Endothelial cell (in vitro differentiated cells): ENCODE measurements around the gene CUL5. TPM values are rescaled to one million over a fixed set of nuclear protein-coding genes. Genes with fewer than 3 reads are reported as not detected.

Experiments used
- DNase-seq: peaks from one replicate; pipeline ENCODE4 v3.0.0; 2021; ENCODE audit warnings: low spot score
- H3K27ac Mint-ChIP-seq: one replicate; pipeline ENCODE4 v1.8.0; 2021; ENCODE audit warnings: mixed read lengths, inconsistent platforms; ENCODE audit not compliant: unreplicated experiment
- H3K27me3 Mint-ChIP-seq: one replicate; pipeline ENCODE4 v1.8.0; 2021; ENCODE audit warnings: mild to moderate bottlenecking, moderate library complexity, mixed read lengths, inconsistent platforms; ENCODE audit not compliant: unreplicated experiment
- H3K36me3 Mint-ChIP-seq: one replicate; pipeline ENCODE4 v1.8.0; 2021; ENCODE audit warnings: mild to moderate bottlenecking, low read depth, mixed read lengths, inconsistent platforms; ENCODE audit not compliant: unreplicated experiment
- H3K4me1 Mint-ChIP-seq: one replicate; pipeline ENCODE4 v1.8.0; 2021; ENCODE audit warnings: mild to moderate bottlenecking, mixed read lengths, inconsistent platforms; ENCODE audit not compliant: unreplicated experiment
- H3K4me3 Mint-ChIP-seq: one replicate; pipeline ENCODE4 v1.8.0; 2021; ENCODE audit warnings: mild to moderate bottlenecking, mixed read lengths, inconsistent platforms; ENCODE audit not compliant: unreplicated experiment
- H3K9me3 Mint-ChIP-seq: one replicate; pipeline ENCODE4 v1.8.0; 2021; ENCODE audit warnings: mixed read lengths, inconsistent platforms; ENCODE audit not compliant: unreplicated experiment
- total RNA-seq: library from RNA; stranded (reverse); fragmentation: NEBNext Ultra II Directional; extraction: Animal tissue kit (Norgen Biotek cat#: 25700); gene quantifications from one replicate; pipeline ENCODE4 v1.2.1, GENCODE V29; 2021; ENCODE audit not compliant: unreplicated experiment
- TF ChIP-seq, protein P1 (sequence below): fragments of 200-600 bp; sonication (generic); IDR thresholded peaks from one replicate; pipeline ENCODE4 v1.5.0; 2021; ENCODE audit warnings: antibody characterized with exemption; ENCODE audit not compliant: unreplicated experiment

The CUL5 gene
- total RNA-seq, 1 donor from 2014 or later: 38.9 TPM

DNA sequence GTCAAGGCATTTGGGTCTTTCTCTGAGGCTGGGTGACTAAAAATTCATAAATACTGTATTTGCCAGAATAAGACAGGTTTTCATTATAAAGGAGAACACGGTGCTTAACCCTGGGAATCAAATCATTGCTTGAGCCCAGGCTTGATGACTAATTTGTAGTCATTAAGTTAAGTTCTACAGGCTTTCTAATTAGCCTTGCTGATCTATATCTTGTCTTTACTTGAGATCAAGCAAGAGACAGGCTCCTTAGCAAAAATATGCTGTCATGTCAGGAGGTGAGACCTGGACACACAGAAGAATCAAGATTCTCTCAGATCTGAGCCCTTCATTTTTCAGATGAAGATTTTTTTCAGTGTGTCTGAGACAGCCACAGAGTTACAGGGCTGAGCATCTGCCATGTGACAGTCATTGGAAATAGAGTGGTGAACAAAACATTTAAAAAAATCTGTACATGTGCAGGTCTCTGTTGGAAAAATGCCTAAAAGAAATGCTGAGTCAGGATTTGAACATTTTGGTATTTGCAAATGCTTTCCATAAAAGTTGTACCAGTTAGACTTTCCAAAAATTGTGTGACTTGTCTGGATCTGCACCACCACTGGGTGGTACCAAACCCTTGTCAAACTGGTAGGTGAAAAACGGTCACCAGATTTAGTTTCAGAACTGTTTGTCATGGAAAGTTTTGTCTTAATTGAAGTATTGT, 127.3 kb downstream of the CUL5 start:
- Mint-ChIP-seq H3K27ac (no peak overlapping the region), H3K36me3 (peaks cover 5% of the 10 kb centered on the region), H3K27me3 (peaks cover 2% of the 10 kb centered on the region), H3K4me3 (no peak overlapping the region), H3K9me3 (no peaks in the 10 kb centered on the region), H3K4me1 (no peaks in the 10 kb centered on the region)
- TF ChIP-seq, protein P1, sequence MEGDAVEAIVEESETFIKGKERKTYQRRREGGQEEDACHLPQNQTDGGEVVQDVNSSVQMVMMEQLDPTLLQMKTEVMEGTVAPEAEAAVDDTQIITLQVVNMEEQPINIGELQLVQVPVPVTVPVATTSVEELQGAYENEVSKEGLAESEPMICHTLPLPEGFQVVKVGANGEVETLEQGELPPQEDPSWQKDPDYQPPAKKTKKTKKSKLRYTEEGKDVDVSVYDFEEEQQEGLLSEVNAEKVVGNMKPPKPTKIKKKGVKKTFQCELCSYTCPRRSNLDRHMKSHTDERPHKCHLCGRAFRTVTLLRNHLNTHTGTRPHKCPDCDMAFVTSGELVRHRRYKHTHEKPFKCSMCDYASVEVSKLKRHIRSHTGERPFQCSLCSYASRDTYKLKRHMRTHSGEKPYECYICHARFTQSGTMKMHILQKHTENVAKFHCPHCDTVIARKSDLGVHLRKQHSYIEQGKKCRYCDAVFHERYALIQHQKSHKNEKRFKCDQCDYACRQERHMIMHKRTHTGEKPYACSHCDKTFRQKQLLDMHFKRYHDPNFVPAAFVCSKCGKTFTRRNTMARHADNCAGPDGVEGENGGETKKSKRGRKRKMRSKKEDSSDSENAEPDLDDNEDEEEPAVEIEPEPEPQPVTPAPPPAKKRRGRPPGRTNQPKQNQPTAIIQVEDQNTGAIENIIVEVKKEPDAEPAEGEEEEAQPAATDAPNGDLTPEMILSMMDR: peak; percentile 20
- no peak for DNase-seq

DNA sequence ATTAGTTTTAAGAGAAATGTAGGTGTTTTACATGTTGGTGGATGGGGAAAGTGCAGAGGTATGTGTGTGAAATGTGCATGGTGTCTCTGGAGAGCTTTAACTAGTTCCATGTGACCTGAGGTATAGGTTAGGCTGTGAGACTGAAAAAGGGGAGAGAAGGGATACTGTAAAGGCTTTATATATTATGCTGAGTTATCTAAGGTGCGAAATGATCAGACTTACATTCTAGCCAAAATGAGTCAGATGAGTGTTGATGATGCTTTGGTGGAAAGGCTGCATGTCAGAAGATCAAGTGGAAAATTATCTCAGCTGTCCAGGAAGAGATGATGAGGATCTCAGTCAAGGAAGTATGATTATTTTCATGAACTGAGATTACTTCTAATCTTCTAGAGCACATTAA, 128.5 kb downstream of the CUL5 start:
- TF ChIP-seq, protein P1: no peak
- DNase-seq: no peak
- Mint-ChIP-seq H3K27me3 (peaks cover 2% of the 10 kb centered on the region), H3K36me3 (peaks cover 3% of the 10 kb centered on the region), H3K9me3 (no peaks in the 10 kb centered on the region), H3K4me3 (no peak overlapping the region), H3K27ac (no peak overlapping the region), H3K4me1 (no peaks in the 10 kb centered on the region)

DNA sequence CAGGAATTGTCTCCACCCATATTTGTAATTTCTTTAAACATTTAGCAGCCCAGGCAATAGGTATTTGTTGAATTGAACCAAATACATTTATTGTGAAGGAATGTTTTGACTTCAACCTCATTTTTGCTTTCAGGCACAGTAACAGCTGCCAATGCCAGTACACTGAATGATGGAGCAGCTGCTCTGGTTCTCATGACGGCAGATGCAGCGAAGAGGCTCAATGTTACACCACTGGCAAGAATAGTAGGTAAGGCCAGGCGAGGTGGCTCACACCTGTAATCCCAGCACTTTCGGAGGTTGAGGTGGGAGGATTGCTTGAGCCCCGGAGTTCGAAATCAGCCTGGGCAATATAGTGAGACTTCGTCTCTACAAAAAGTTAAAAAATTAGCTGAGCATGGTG, 133.6 kb downstream of the CUL5 start:
- Mint-ChIP-seq H3K27me3 (peaks cover 2% of the 10 kb centered on the region), H3K4me3 (no peak overlapping the region), H3K27ac (no peak overlapping the region), H3K9me3 (no peaks in the 10 kb centered on the region), H3K36me3 (peaks cover 2% of the 10 kb centered on the region), H3K4me1 (no peaks in the 10 kb centered on the region)
- TF ChIP-seq, protein P1: no peak
- no peak for DNase-seq

DNA sequence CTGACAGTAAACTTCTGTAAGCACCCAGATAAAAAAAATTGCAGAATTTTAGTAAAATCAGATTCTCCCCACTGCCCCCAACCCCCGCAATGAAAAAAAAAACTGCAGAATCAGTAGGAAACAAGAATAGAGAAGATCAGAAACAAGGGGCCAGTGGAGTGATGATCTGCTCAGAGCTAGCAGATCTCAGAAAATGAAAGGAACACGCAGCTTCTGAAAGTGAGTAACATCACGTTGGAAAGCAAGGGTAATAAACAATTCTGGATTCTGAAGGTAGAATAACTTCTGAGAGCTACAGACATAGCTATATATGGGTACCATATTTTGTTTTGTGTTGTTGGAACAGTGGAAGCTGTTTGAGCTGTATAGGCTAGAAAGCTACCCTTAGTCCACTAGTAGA, 135.9 kb downstream of the CUL5 start:
- Mint-ChIP-seq H3K36me3 (peaks cover 9% of the 10 kb centered on the region), H3K4me1 (no peaks in the 10 kb centered on the region), H3K27me3 (peaks cover 2% of the 10 kb centered on the region), H3K27ac (no peak overlapping the region), H3K9me3 (no peaks in the 10 kb centered on the region), H3K4me3 (no peak overlapping the region)
- DNase-seq: no peak
- TF ChIP-seq, protein P1: no peak

DNA sequence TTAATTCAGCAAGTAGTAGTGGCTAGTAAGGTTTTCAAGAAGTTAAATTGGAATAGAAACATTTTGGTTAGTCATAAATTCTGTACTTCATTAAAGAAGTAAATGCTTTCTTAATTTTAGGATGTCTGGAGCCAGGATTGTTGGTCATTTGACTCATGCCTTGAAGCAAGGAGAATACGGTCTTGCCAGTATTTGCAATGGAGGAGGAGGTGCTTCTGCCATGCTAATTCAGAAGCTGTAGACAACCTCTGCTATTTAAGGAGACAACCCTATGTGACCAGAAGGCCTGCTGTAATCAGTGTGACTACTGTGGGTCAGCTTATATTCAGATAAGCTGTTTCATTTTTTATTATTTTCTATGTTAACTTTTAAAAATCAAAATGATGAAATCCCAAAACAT, 138.5 kb downstream of the CUL5 start:
- no peaks in the 10 kb centered on the region for H3K9me3 Mint-ChIP-seq
- H3K4me1 Mint-ChIP-seq: no peaks in the 10 kb centered on the region
- no peak overlapping the region for H3K27ac Mint-ChIP-seq
- DNase-seq: no peak
- no peaks in the 10 kb centered on the region for H3K27me3 Mint-ChIP-seq
- TF ChIP-seq, protein P1: no peak
- peaks cover 7% of the 10 kb centered on the region for H3K36me3 Mint-ChIP-seq
- H3K4me3 Mint-ChIP-seq: no peak overlapping the region
